Small intestine (tissue), 7 donors: ENCODE data around the gene EIF2AK3. TPM values are rescaled to one million over a fixed set of nuclear protein-coding genes. Genes with fewer than 3 reads are reported as not detected.
"Not testable (repeated sequence)": the region's sequence is repeated elsewhere in the genome, so short reads cannot be mapped to it uniquely, and the experiment has no call there.

ENCODE experiments used
- DNase-seq, 2 donors: peaks; one replicate each; pipeline versions ENCODE4 v3.0.0 to v3.0.0-alpha.2; 2013
- FAIRE-seq: peaks from 2 replicates; lab custom pipeline; 2012; peaks lifted over from hg19 to GRCh38; lab: Jason Lieb, UNC
- H3K27ac ChIP-seq, 3 donors: one replicate each; pipeline ENCODE4 v1.5.1; 2013; ENCODE audit warnings: low read length in 2 of 3, mild to moderate bottlenecking in 2 of 3, control low read depth in 1 of 3, inconsistent platforms in 1 of 3, low read depth in 1 of 3, moderate library complexity in 1 of 3
- H3K27me3 ChIP-seq, 3 donors: one replicate each; pipeline ENCODE4 v1.6.1; 2013; ENCODE audit warnings: low read length in 3 of 3, inconsistent platforms in 1 of 3; ENCODE audit not compliant: control insufficient read depth in 3 of 3, insufficient read depth in 3 of 3
- H3K36me3 ChIP-seq, 3 donors: one replicate each; pipeline ENCODE4 v1.6.1; 2013; ENCODE audit warnings: low read length in 3 of 3, inconsistent platforms in 1 of 3, low read depth in 1 of 3, mild to moderate bottlenecking in 1 of 3, moderate library complexity in 1 of 3; ENCODE audit not compliant: control insufficient read depth in 3 of 3, insufficient read depth in 2 of 3
- H3K4me1 ChIP-seq, 3 donors: one replicate each; pipeline ENCODE4 v1.6.1; 2013; ENCODE audit warnings: low read length in 2 of 3, inconsistent platforms in 1 of 3, low read depth in 1 of 3, mild to moderate bottlenecking in 1 of 3, moderate library complexity in 1 of 3; ENCODE audit not compliant: control insufficient read depth in 3 of 3, insufficient read depth in 2 of 3
- H3K4me3 ChIP-seq, 3 donors: one replicate each; pipeline ENCODE4 v1.5.1; 2013; ENCODE audit warnings: low read length in 3 of 3, control low read depth in 1 of 3, inconsistent platforms in 1 of 3, low read depth in 1 of 3, mild to moderate bottlenecking in 1 of 3, moderate library complexity in 1 of 3
- H3K9me3 ChIP-seq, 2 donors: one replicate each; pipeline ENCODE4 v1.6.1; 2013; ENCODE audit warnings: low read depth in 1 of 2, low read length in 1 of 2; ENCODE audit not compliant: control insufficient read depth in 2 of 2, insufficient read depth in 1 of 2
- WGBS, 3 donors: extraction: QIAGEN DNeasy Blood & Tissue Kit; methylation state at CpG; one replicate each; pipeline ENCODE4 v1.1.7; 2013; 5-methylcytosine and 5-hydroxymethylcytosine counted together
- polyA plus RNA-seq, 4 donors: library from polyadenylated mRNA; stranded (reverse) in 3 of 4; unstranded in 1 of 4; fragments of 200-250 nt in 3 of 4; fragments of 120-200 nt in 1 of 4; gene quantifications; one replicate each; pipeline versions ENCODE4 v1.2.1 to v1.2.3, GENCODE V29; 2013
- donor health status: healthy with polysubstance abuse.
- donor health status: control.
- donor health status: control.
- donor health status: Bipolar disorder and iron deficiency.
- donor health status: healthy.

Gene EIF2AK3
- polyA plus RNA-seq, 4 donors: 2.7 to 16.9 (median 5.4) TPM

DNA sequence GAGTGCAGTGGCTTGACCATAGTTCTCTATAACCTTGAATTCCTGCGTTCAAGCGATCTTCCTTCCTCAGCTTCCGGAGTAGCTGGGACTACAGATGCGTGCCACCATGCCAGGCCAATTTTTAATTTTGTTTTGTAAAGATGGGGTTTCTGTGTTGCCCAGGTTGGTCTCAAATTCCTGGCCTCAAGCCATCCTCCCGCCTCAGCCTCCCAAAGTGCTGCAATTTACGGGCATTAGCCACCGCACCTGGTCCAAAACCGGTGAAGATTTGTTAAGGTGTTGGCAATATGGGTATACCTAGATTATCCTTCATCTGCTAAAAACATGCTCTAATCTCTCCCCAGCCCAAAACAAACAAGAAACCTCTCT lies 1.3 kb upstream of the EIF2AK3 start:
- 88 to 92% (median 91%) methylated on average over 8 of the region's 8 CpGs for WGBS, 3 donors
- Histone ChIP-seq H3K4me3 (peak overlapping the region in 2 of 3 donors; percentile 37 to 59), H3K36me3 (no peaks in the 10 kb centered on the region), H3K9me3 (no peaks in the 10 kb centered on the region), H3K27ac (peak overlapping the region; percentile 86 to 99 (median 97)), H3K27me3 (no peaks in the 10 kb centered on the region), H3K4me1 (peaks cover 0 to 17% (median 6%) of the 10 kb centered on the region in 3 donors)
- FAIRE-seq: no peak
- no peak for DNase-seq

- Histone ChIP-seq H3K4me3 (peak overlapping the region in 2 of 3 donors; percentile 37 to 59), H3K36me3 (no peaks in the 10 kb centered on the region), H3K27me3 (no peaks in the 10 kb centered on the region), H3K9me3 (no peaks in the 10 kb centered on the region), H3K27ac (peak overlapping the region; percentile 86 to 99 (median 97)), H3K4me1 (peaks cover 0 to 17% (median 6%) of the 10 kb centered on the region in 3 donors)
- WGBS, 3 donors: 1 to 2% (median 1%) methylated on average over 21 of the region's 21 CpGs
- peak; percentile 92 to 95 for DNase-seq
- no peak for FAIRE-seq
Measured at GRCh38 chr2:88627856-88628570, 749 bp upstream of the EIF2AK3 start.

DNA sequence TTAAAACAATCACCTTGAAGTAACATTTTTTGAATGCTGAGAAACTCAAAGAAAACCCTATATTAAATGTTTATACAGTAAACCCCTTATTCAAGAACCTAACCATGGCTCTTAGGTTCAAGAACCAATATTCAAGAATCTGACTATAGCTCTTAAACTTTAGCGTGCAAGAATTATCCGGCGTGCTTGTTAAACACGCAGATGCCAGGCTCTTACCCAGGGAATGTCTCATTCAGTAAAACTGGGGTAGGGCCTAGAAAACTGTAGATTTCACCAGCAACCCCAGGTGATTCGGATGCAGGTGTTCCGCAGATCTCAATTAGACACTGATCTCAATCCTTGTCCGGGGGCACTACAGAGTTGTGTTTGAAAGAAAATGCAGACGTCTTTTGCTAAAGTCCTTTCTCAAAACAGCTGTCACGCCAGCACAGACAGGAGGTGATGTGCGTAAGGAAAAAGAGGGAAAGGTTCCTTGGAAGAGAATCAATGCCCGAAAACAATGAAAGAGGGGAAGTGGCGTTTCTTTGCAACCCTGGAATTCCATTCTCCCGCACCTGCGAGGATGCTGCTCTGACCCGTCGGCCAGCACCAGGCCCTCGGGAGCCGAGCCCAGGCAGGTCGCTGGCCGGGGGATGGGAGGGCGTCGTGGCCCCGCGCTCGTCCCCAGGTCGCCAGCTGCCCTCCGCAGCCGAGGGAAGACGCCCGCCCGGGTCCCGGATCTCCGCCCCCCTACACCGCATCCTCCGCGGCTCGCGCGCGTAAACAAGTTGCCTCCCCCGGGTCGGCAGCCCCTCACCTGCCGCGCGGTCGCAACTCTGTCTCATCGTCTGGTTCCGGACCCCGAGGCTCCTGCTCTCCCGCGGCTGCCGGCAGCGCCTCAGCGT lies 851 bp downstream of the EIF2AK3 start:
- FAIRE-seq: no peak

GRCh38 chr2:88624477-88624876 lies 2.8 kb downstream of the EIF2AK3 start:
- FAIRE-seq (no peak), DNase-seq (no peak)
- peak overlapping the region in 1 of 3 donors; percentile 22 for H3K27ac ChIP-seq
- no peak overlapping the region for H3K4me3 ChIP-seq
- no peaks in the 10 kb centered on the region for H3K36me3 ChIP-seq
- 83 to 88% (median 85%) methylated on average over 4 of the region's 4 CpGs for WGBS, 3 donors
- H3K4me1 ChIP-seq: peaks cover 0 to 19% (median 6%) of the 10 kb centered on the region in 3 donors
- no peaks in the 10 kb centered on the region for H3K27me3 ChIP-seq
- H3K9me3 ChIP-seq: no peaks in the 10 kb centered on the region

More for the DNA sequence above, 851 bp downstream of the EIF2AK3 start:
- WGBS, 3 donors: 1 to 2% (median 1%) methylated on average over 39 to 54 of the region's 54 CpGs
- no peaks in the 10 kb centered on the region for H3K36me3 ChIP-seq
- H3K4me1 ChIP-seq: peaks cover 0 to 19% (median 6%) of the 10 kb centered on the region in 3 donors
- peak in 1 of 2 donors; percentile 26 for DNase-seq
- peak overlapping the region; percentile 85 to 96 (median 85) for H3K4me3 ChIP-seq
- H3K9me3 ChIP-seq: no peaks in the 10 kb centered on the region
- peak overlapping the region; percentile 94 to 99 (median 99) for H3K27ac ChIP-seq
- no peaks in the 10 kb centered on the region for H3K27me3 ChIP-seq

DNA sequence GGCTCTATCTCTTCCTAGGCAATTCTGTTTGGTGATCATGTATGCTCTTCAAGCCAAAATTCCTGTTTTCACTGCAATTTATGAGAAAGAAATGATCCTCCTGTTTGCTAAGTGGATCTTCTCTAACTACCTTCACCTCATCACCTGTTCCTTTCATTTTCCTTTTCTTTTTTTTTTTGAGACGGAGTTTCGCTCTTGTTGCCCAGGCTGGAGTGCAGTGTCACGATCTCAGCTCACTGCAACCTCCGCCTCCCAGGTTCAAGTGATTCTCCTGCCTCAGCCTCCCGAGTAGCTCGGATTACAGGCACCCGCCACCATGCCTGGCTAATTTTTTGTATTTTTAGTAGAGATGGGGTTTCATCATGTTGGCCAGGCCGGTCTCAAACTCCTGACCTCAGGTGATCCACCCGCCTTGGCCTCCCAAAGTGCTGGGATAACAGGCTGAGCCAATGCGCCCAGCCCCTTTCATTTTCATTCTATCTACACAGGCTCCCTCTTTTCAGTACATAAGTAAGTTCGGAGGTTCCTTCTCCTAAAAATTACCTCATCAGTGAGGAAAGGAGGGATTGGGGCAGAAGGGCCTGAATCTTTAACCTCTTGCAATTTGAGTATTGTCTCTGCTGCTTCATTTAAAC lies 3.3 kb downstream of the EIF2AK3 start:
- not testable (repeated sequence) for H3K27ac ChIP-seq, DNase-seq

GRCh38 chr2:88622307-88622706 lies 5.0 kb downstream of the EIF2AK3 start:
- peaks cover 0 to 13% (median 0%) of the 10 kb centered on the region in 3 donors for H3K4me1 ChIP-seq
- H3K36me3 ChIP-seq: no peaks in the 10 kb centered on the region
- H3K27ac ChIP-seq: no peak overlapping the region
- no peaks in the 10 kb centered on the region for H3K9me3 ChIP-seq
- no peak overlapping the region for H3K4me3 ChIP-seq
- FAIRE-seq: no peak
- DNase-seq: no peak
- no peaks in the 10 kb centered on the region for H3K27me3 ChIP-seq
- 75 to 81% (median 76%) methylated on average over 1 of the region's 1 CpG for WGBS, 3 donors

More for the DNA sequence above, 3.3 kb downstream of the EIF2AK3 start:
- not testable (repeated sequence) for H3K4me3 ChIP-seq, H3K27me3 ChIP-seq, H3K9me3 ChIP-seq, H3K36me3 ChIP-seq, FAIRE-seq
- 86 to 97% (median 92%) methylated on average over 11 of the region's 11 CpGs for WGBS, 3 donors
- peaks cover 0 to 18% (median 6%) of the 10 kb centered on the region in 3 donors for H3K4me1 ChIP-seq

DNA sequence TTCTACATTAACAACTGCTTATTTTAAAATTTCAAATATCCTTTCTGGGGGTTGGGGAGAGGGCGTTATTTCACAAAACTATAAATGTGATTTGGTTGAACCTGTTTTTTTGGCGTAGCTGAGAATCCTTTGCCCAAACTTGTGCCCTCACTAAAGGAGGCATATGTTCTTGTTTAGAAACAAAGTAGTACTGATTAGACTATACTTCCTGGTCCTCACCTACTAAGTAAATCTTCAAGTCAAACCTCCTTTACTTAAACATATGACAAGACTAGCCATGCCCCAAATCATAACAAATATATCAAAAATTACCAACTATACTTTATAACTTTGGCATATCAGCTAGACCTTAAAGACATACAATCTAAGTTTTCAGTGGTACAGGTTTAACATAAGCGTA lies 5.8 kb downstream of the EIF2AK3 start:
- Histone ChIP-seq H3K27ac (no peak overlapping the region), H3K4me3 (no peak overlapping the region), H3K4me1 (peaks cover 0 to 13% (median 0%) of the 10 kb centered on the region in 3 donors), H3K36me3 (no peaks in the 10 kb centered on the region), H3K9me3 (no peaks in the 10 kb centered on the region), H3K27me3 (no peaks in the 10 kb centered on the region)
- WGBS, 3 donors: 66 to 80% (median 68%) methylated on average over 3 of the region's 3 CpGs
- no peak for FAIRE-seq
- DNase-seq: no peak

DNA sequence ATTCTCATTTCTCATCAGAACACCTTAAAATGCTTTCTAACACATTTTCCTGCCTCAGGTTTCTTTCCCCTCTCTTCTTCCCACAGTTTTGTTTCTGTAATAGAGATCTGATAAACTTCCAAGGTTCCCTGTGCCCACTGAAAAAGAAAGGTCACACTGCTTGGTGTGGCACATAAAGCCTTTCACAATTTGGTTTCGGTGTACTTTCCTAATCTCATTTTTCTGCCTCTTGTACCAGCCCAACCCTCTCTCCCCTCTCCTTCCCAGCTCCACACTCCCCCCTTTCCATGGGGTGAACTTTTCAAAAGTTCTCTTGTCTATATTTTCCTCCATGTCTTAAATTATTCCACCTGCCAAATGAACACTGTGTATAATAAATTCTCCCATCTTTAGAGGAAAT lies 7.2 kb downstream of the EIF2AK3 start:
- Histone ChIP-seq H3K36me3 (no peaks in the 10 kb centered on the region), H3K4me3 (no peak overlapping the region), H3K9me3 (no peaks in the 10 kb centered on the region), H3K4me1 (peaks cover 0 to 8% (median under 1%) of the 10 kb centered on the region in 3 donors), H3K27me3 (no peaks in the 10 kb centered on the region), H3K27ac (no peak overlapping the region)
- FAIRE-seq: no peak
- 88 to 100% (median 89%) methylated on average over 1 of the region's 1 CpG for WGBS, 3 donors
- no peak for DNase-seq
